WTC11 (cell line): ENCODE results near the gene GALNT18. TPM values are rescaled to one million over a fixed set of nuclear protein-coding genes. Genes with fewer than 3 reads are reported as not detected.

Source experiments
- ATAC-seq: fragments of 200-7000 bp; cut with Tn5 transposase; 2 replicates; pipeline ENCODE4 v1.10.0; 2021; ENCODE audit warnings: mild to moderate bottlenecking, moderate library complexity
- CTCF ChIA-PET: fragments of 300-600 bp; sonication (Branson Sonifier 250); formaldehyde crosslinking; loops from one replicate; lab custom pipeline; 2021; ENCODE audit warnings: antibody characterized with exemption; lab: Charles Lee
- POLR2A ChIA-PET: fragments of 350-600 bp; sonication (Branson Sonifier 250); formaldehyde crosslinking; loops from one replicate; lab custom pipeline; 2021; ENCODE audit warnings: antibody characterized with exemption; lab: Charles Lee
- DNase-seq: peaks from one replicate; pipeline ENCODE4 v3.0.0; 2021; ENCODE audit warnings: low spot score
- H3K27ac Mint-ChIP-seq: 2 replicates; pipeline ENCODE4 v1.8.0; 2021; ENCODE audit warnings: mixed read lengths
- H3K27me3 Mint-ChIP-seq: 2 replicates; pipeline ENCODE4 v1.8.0; 2021; ENCODE audit warnings: low read depth, mild to moderate bottlenecking, moderate library complexity, mixed read lengths
- H3K36me3 Mint-ChIP-seq: 2 replicates; pipeline ENCODE4 v1.8.0; 2021; ENCODE audit warnings: mixed read lengths
- H3K4me1 Mint-ChIP-seq: 2 replicates; pipeline ENCODE4 v1.8.0; 2022; ENCODE audit warnings: mixed read lengths
- H3K4me3 Mint-ChIP-seq: 2 replicates; pipeline ENCODE4 v1.8.0; 2021; ENCODE audit warnings: mild to moderate bottlenecking, moderate library complexity, mixed read lengths
- H3K9me3 Mint-ChIP-seq: 2 replicates; pipeline ENCODE4 v1.8.0; 2021; ENCODE audit warnings: mixed read lengths
- ARID4B ChIP-seq: sonication (generic); formaldehyde crosslinking; IDR thresholded peaks from 2 replicates; pipeline ENCODE4 v1.8.0; 2023; ENCODE audit warnings: missing genetic modification reagents, mild to moderate bottlenecking, borderline replicate concordance
- ATF2 ChIP-seq: sonication (generic); formaldehyde crosslinking; IDR thresholded peaks from 2 replicates; pipeline ENCODE4 v1.8.1; 2022; ENCODE audit warnings: low read depth, missing genetic modification reagents, borderline replicate concordance
- CDX4 ChIP-seq: fragments of 250-450 bp; sonication (Bioruptor Pico); IDR thresholded peaks from 2 replicates; pipeline ENCODE4 v1.9.0; 2021; ENCODE audit warnings: moderate library complexity, mild to moderate bottlenecking, inconsistent platforms, borderline replicate concordance
- ETV6 ChIP-seq: sonication (generic); formaldehyde crosslinking; IDR thresholded peaks from 2 replicates; pipeline ENCODE4 v1.8.1; 2022; ENCODE audit warnings: mild to moderate bottlenecking, missing genetic modification reagents
- GTF2I ChIP-seq: fragments of 250-450 bp; sonication (Bioruptor Pico); conservative IDR thresholded peaks from 2 replicates; pipeline ENCODE4 v1.4.0; 2021; ENCODE audit warnings: mild to moderate bottlenecking
- HMGA2 ChIP-seq: fragments of 250-450 bp; sonication (Bioruptor Pico); IDR thresholded peaks from 2 replicates; pipeline ENCODE4 v1.4.0; 2021; ENCODE audit warnings: mild to moderate bottlenecking, moderate library complexity
- HMGXB4 ChIP-seq: sonication (generic); formaldehyde crosslinking; IDR thresholded peaks from 2 replicates; pipeline ENCODE4 v1.8.1; 2023; ENCODE audit warnings: mild to moderate bottlenecking, moderate library complexity, missing genetic modification reagents
- NFATC4 ChIP-seq: fragments of 250-450 bp; sonication (Bioruptor Pico); IDR thresholded peaks from 2 replicates; pipeline ENCODE4 v1.9.0; 2021; ENCODE audit warnings: mild to moderate bottlenecking
- OVOL2 ChIP-seq: fragments of 250-450 bp; sonication (Bioruptor Pico); IDR thresholded peaks from 2 replicates; pipeline ENCODE4 v1.9.0; 2021; ENCODE audit warnings: mild to moderate bottlenecking, borderline replicate concordance
- PRDM15 ChIP-seq: sonication (generic); formaldehyde crosslinking; IDR thresholded peaks from 2 replicates; pipeline ENCODE4 v1.8.0; 2022; ENCODE audit warnings: missing genetic modification reagents
- SMAD3 ChIP-seq: sonication (generic); formaldehyde crosslinking; IDR thresholded peaks from 2 replicates; pipeline ENCODE4 v1.8.0; 2022; ENCODE audit warnings: missing genetic modification reagents, mild to moderate bottlenecking, borderline replicate concordance
- SMAD4 ChIP-seq: sonication (generic); formaldehyde crosslinking; IDR thresholded peaks from 2 replicates; pipeline ENCODE4 v1.8.0; 2022; ENCODE audit warnings: mild to moderate bottlenecking, missing genetic modification reagents
- TEAD1 ChIP-seq: sonication (generic); formaldehyde crosslinking; IDR thresholded peaks from 2 replicates; pipeline ENCODE4 v1.8.0; 2022; ENCODE audit warnings: mild to moderate bottlenecking, missing genetic modification reagents
- USF2 ChIP-seq: sonication (generic); formaldehyde crosslinking; IDR thresholded peaks from 2 replicates; pipeline ENCODE4 v1.8.1; 2023; ENCODE audit warnings: mild to moderate bottlenecking, missing genetic modification reagents, moderate library complexity
- ZNF317 ChIP-seq: sonication (generic); formaldehyde crosslinking; IDR thresholded peaks from 2 replicates; pipeline ENCODE4 v1.8.1; 2023; ENCODE audit warnings: low read depth, mild to moderate bottlenecking, moderate library complexity, missing genetic modification reagents, borderline replicate concordance
- ZNF416 ChIP-seq: fragments of 250-450 bp; sonication (Bioruptor Pico); IDR thresholded peaks from 2 replicates; pipeline ENCODE4 v1.9.0; 2021; ENCODE audit warnings: mild to moderate bottlenecking, inconsistent platforms
- total RNA-seq: library from RNA; stranded (reverse); gene quantifications from 3 replicates; pipeline ENCODE4 v1.2.3, GENCODE V29; 2021

GALNT18 gene
- total RNA-seq, 1 experiment from 2014 or later, result 5.0 TPM

GRCh38 chr11:11567936-11568650 lies 53.7 kb downstream of the GALNT18 start:
- TF ChIP-seq NFATC4, result no peak
- TF ChIP-seq PRDM15, result no peak
- POLR2A ChIA-PET, result no interaction called here

GRCh38 chr11:11565636-11566035 lies 56.2 kb downstream of the GALNT18 start:
- H3K9me3 Mint-ChIP-seq, result no peaks in the 10 kb centered on the region
- H3K36me3 Mint-ChIP-seq, result no peaks in the 10 kb centered on the region
- no peak for DNase-seq
- TF ChIP-seq GTF2I (CRISPR knock-in tag) (no peak), ARID4B (no peak), ZNF317 (CRISPR knock-in tag) (no peak), HMGA2 (CRISPR knock-in tag) (no peak), SMAD4 (CRISPR knock-in tag) (no peak), ETV6 (CRISPR knock-in tag) (no peak), CDX4 (CRISPR knock-in tag) (no peak), HMGXB4 (CRISPR knock-in tag) (no peak), SMAD3 (CRISPR knock-in tag) (no peak), OVOL2 (CRISPR knock-in tag) (no peak), ATF2 (CRISPR knock-in tag) (no peak), ZNF416 (CRISPR knock-in tag) (no peak), USF2 (CRISPR knock-in tag) (no peak), TEAD1 (CRISPR knock-in tag) (no peak), PRDM15 (no peak)
- H3K27ac Mint-ChIP-seq, result no peak overlapping the region
- no peaks in the 10 kb centered on the region for H3K4me1 Mint-ChIP-seq
- ATAC-seq, result no peak
- no peak overlapping the region for H3K4me3 Mint-ChIP-seq
- ChIA-PET CTCF (no interaction called here), POLR2A (no interaction called here)
- H3K27me3 Mint-ChIP-seq, result no peaks in the 10 kb centered on the region

More at GRCh38 chr11:11567936-11568650, 53.7 kb downstream of the GALNT18 start:
- H3K4me3 Mint-ChIP-seq, result no peak overlapping the region
- CTCF ChIA-PET, result no interaction called here
- H3K4me1 Mint-ChIP-seq, result no peaks in the 10 kb centered on the region
- no peaks in the 10 kb centered on the region for H3K36me3 Mint-ChIP-seq
- ATAC-seq, result no peak
- no peak overlapping the region for H3K27ac Mint-ChIP-seq
- H3K27me3 Mint-ChIP-seq, result no peaks in the 10 kb centered on the region
- no peaks in the 10 kb centered on the region for H3K9me3 Mint-ChIP-seq
- no peak for DNase-seq
